ENCODE data around the gene ASZ1. TPM values are rescaled to one million over a fixed set of nuclear protein-coding genes. Genes with fewer than 3 reads are reported as not detected.

Gene ASZ1
- total RNA-seq, 1 experiment from 2014 or later: not detected

DNA sequence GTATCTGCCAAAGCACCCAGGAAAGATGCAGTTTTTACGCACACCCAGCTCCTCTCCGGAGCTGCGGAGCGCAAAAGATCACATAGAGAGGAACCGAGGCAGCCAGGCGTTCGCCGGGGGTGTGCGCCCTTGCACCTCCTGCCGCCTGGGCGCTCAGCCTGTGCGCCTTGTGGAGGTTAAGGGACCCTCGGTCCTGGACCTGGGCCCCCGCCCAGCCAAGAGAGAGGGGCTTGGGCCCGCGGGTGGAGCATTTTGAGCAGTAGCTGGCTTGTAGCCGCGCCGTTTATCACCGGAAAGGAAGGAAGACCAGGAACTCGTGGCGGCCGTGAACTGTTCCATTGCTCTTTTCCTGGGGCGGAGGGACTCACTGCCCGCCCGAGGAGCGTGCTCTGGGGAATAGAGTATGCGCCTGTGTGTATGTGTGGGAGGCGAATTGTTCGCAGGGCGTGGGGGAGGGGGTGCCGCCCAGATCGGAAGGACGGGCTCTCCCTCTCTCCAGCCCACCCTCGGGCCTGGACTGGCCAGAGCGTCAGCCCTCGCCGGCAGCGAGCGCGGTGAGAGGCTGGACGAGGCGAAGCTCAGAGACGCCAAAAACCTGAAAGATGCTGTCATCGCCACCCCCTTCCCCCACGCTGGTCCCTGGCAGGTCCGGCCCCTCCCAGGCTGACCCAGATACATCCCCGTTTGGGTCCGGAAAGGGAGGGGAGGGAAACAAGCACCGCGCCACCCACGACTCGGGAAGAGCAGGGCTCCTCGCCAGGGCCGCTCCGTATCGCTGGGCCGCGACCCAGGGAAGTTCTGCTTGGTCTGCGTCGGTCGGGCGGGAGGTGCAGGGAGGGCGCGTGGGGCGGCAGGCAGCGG, 103.2 kb downstream of the ASZ1 start:
- H3K27ac ChIP-seq (ENCODE audit: low read depth, low read length): no peak overlapping the region
- H3K27me3 ChIP-seq (ENCODE audit: insufficient read depth, low read length): no peaks in the 10 kb centered on the region
- TF ChIP-seq JUND (IDR thresholded peaks at IDR 0.05) (no peak), CEBPB (IDR thresholded peaks at IDR 0.05; ENCODE audit: low read depth) (no peak), POLR2AphosphoS5 (IDR thresholded peaks at IDR 0.05; ENCODE audit: low read depth, low read length) (no peak), RAD21 (IDR thresholded peaks at IDR 0.05; ENCODE audit: low read depth) (no peak), YY1 (IDR thresholded peaks at IDR 0.05; ENCODE audit: extremely low read depth, insufficient replicate concordance, low read depth, low read length) (no peak), EZH2 (IDR thresholded peaks at IDR 0.05) (no peak), ELF1 (IDR thresholded peaks at IDR 0.05; ENCODE audit: borderline replicate concordance, low read depth) (no peak)
- TF ChIP-seq, protein P1, sequence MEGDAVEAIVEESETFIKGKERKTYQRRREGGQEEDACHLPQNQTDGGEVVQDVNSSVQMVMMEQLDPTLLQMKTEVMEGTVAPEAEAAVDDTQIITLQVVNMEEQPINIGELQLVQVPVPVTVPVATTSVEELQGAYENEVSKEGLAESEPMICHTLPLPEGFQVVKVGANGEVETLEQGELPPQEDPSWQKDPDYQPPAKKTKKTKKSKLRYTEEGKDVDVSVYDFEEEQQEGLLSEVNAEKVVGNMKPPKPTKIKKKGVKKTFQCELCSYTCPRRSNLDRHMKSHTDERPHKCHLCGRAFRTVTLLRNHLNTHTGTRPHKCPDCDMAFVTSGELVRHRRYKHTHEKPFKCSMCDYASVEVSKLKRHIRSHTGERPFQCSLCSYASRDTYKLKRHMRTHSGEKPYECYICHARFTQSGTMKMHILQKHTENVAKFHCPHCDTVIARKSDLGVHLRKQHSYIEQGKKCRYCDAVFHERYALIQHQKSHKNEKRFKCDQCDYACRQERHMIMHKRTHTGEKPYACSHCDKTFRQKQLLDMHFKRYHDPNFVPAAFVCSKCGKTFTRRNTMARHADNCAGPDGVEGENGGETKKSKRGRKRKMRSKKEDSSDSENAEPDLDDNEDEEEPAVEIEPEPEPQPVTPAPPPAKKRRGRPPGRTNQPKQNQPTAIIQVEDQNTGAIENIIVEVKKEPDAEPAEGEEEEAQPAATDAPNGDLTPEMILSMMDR (IDR thresholded peaks at IDR 0.05 in 2 of 3, conservative IDR thresholded peaks at IDR 0.05 in 1 of 3; ENCODE audit: borderline replicate concordance in 1 of 3, insufficient read depth in 1 of 3, low read depth in 2 of 3, low read length in 2 of 3): no peak
- TF ChIP-seq, protein P2, sequence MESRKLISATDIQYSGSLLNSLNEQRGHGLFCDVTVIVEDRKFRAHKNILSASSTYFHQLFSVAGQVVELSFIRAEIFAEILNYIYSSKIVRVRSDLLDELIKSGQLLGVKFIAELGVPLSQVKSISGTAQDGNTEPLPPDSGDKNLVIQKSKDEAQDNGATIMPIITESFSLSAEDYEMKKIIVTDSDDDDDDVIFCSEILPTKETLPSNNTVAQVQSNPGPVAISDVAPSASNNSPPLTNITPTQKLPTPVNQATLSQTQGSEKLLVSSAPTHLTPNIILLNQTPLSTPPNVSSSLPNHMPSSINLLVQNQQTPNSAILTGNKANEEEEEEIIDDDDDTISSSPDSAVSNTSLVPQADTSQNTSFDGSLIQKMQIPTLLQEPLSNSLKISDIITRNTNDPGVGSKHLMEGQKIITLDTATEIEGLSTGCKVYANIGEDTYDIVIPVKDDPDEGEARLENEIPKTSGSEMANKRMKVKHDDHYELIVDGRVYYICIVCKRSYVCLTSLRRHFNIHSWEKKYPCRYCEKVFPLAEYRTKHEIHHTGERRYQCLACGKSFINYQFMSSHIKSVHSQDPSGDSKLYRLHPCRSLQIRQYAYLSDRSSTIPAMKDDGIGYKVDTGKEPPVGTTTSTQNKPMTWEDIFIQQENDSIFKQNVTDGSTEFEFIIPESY (IDR thresholded peaks at IDR 0.05; ENCODE audit: extremely low read depth, insufficient replicate concordance, low read length): no peak
- no TSS peak for BruUV-seq (replicated peaks)
- H3K36me3 ChIP-seq (ENCODE audit: control insufficient read depth in 1 of 2, insufficient read depth in 2 of 2, low read length in 2 of 2): no peaks in the 10 kb centered on the region
- H3K9me2 ChIP-seq (ENCODE audit: insufficient read depth): no peaks in the 10 kb centered on the region
- no peak for DNase-seq (ENCODE audit: low read depth, low spot score)
- ATAC-seq: no peak
- POLR2A ChIA-PET: no interaction called here
- no peak overlapping the region for H2AFZ ChIP-seq (ENCODE audit: low read depth, low read length, poor library complexity, severe bottlenecking)
- no peaks in the 10 kb centered on the region for H4K20me1 ChIP-seq (ENCODE audit: insufficient read depth)
- no peaks in the 10 kb centered on the region for H3K4me1 ChIP-seq (ENCODE audit: control insufficient read depth in 1 of 2, insufficient read depth in 2 of 2, low read length in 2 of 2)
- no peak overlapping the region for H3K9ac ChIP-seq (ENCODE audit: low read length)
- H3K4me2 ChIP-seq (ENCODE audit: low read length): no peak overlapping the region
- H3K9me3 ChIP-seq (ENCODE audit: control insufficient read depth in 1 of 2, insufficient read depth in 1 of 2, low read depth in 1 of 2, low read length in 2 of 2): peaks cover 0 to 7% of the 10 kb centered on the region in 2 experiments; a peak in 1 of 4 replicates
- H3K4me3 ChIP-seq (replicated peaks in 1 of 2; ENCODE audit: low read depth in 1 of 2, low read length in 2 of 2): no peak overlapping the region
- intact Hi-C loops (cut with micrococcal nuclease): no loop called here
- H3K79me2 ChIP-seq (ENCODE audit: insufficient read depth, low read length): no peaks in the 10 kb centered on the region
- RAD21 ChIA-PET (ENCODE audit: low non-redundant PET in 1 of 2, low total read pairs in 2 of 2, uncharacterized antibody in 2 of 2, unreplicated experiment in 2 of 2): no interaction called here
- CTCF ChIA-PET: no interaction called here

Measured in HCT116 (cell line).